Bronchial epithelial cell (primary cell): ENCODE results near the gene ZNF555. TPM values are rescaled to one million over a fixed set of nuclear protein-coding genes. Genes with fewer than 3 reads are reported as not detected.
"Not testable (repeated sequence)": the region's sequence is repeated elsewhere in the genome, so short reads cannot be mapped to it uniquely, and the experiment has no call there.

Experiments
- DNase-seq: peaks from one replicate; pipeline ENCODE4 v3.0.0-alpha.2; 2010; ENCODE audit warnings: low read depth
- FAIRE-seq: peaks from 2 replicates; lab custom pipeline; 2011; peaks lifted over from hg19 to GRCh38; lab: Jason Lieb, UNC
- H3K27me3 ChIP-seq: 2 replicates; pipeline ENCODE4 v1.5.1; 2011; ENCODE audit warnings: low read length; ENCODE audit not compliant: control insufficient read depth, insufficient read depth
- H3K36me3 ChIP-seq: 2 replicates; pipeline ENCODE4 v1.5.1; 2011; ENCODE audit warnings: low read length; ENCODE audit not compliant: control insufficient read depth, insufficient read depth
- H3K4me3 ChIP-seq: 2 replicates; pipeline ENCODE4 v1.5.1; 2011; ENCODE audit warnings: mild to moderate bottlenecking, low read depth, low read length, control low read depth
- CTCF ChIP-seq: IDR thresholded peaks from 2 replicates; pipeline ENCODE4 v1.5.1; 2011; ENCODE audit warnings: mild to moderate bottlenecking, moderate library complexity, low read length, control low read depth, inconsistent platforms; ENCODE audit not compliant: insufficient read depth, severe bottlenecking
- total RNA-seq: library from RNA; depleted of rRNA; stranded (reverse); fragments of >200 nt; gene quantifications from 2 replicates; pipeline ENCODE4 v1.2.1, GENCODE V29; 2014

ZNF555 gene
- total RNA-seq, 1 donor from 2014 or later, result 4.7 TPM

- no peak for DNase-seq
- Histone ChIP-seq H3K36me3 (no peaks in the 10 kb centered on the region), H3K27me3 (no peaks in the 10 kb centered on the region), H3K4me3 (no peak overlapping the region)
- no peak for TF ChIP-seq CTCF
- no peak for FAIRE-seq
These were observed 36.4 kb downstream of the ZNF555 start for GRCh38 chr19:2877398-2878331.

GRCh38 chr19:2883686-2884439 is 42.6 kb downstream of the ZNF555 start:
- DNase-seq (no peak), FAIRE-seq (no peak)
- no peak for TF ChIP-seq CTCF
- Histone ChIP-seq H3K4me3 (no peak overlapping the region), H3K27me3 (no peaks in the 10 kb centered on the region), H3K36me3 (no peaks in the 10 kb centered on the region)

GRCh38 chr19:2885736-2886135 is 44.5 kb downstream of the ZNF555 start:
- no peak for DNase-seq
- Histone ChIP-seq H3K27me3 (no peaks in the 10 kb centered on the region), H3K36me3 (no peaks in the 10 kb centered on the region), H3K4me3 (no peak overlapping the region)
- FAIRE-seq, result no peak
- no peak for TF ChIP-seq CTCF

GRCh38 chr19:2887391-2887914 is 46.2 kb downstream of the ZNF555 start:
- no peaks in the 10 kb centered on the region for H3K27me3 ChIP-seq
- peak; percentile 55 for TF ChIP-seq CTCF
- DNase-seq (peak; percentile 70), FAIRE-seq (no peak)
- H3K4me3 ChIP-seq, result no peak overlapping the region
- H3K36me3 ChIP-seq, result no peaks in the 10 kb centered on the region

GRCh38 chr19:2888731-2889224 is 47.5 kb downstream of the ZNF555 start:
- Histone ChIP-seq H3K4me3 (no peak overlapping the region), H3K36me3 (no peaks in the 10 kb centered on the region), H3K27me3 (no peaks in the 10 kb centered on the region)
- no peak for FAIRE-seq
- DNase-seq, result no peak
- TF ChIP-seq CTCF, result no peak

GRCh38 chr19:2890531-2890930 is 49.3 kb downstream of the ZNF555 start:
- not testable (repeated sequence) for FAIRE-seq

More at GRCh38 chr19:2890531-2890930, 49.3 kb downstream of the ZNF555 start:
- peak; percentile 39 for DNase-seq
- H3K36me3 ChIP-seq, H3K4me3 ChIP-seq, H3K27me3 ChIP-seq: not testable (repeated sequence)
